GM03348 (cell line): ENCODE results near the gene FDCSP.
"Not testable (repeated sequence)": the region's sequence is repeated elsewhere in the genome, so short reads cannot be mapped to it uniquely, and the experiment has no call there.

Source experiments
- DNase-seq: peaks from one replicate; pipeline ENCODE4 v3.0.0; 2012; ENCODE audit warnings: low spot score

The FDCSP gene

GRCh38 chr4:70239884-70240591, 14.1 kb downstream of the FDCSP start:
- no peak for DNase-seq

GRCh38 chr4:70242297-70242696, 16.4 kb downstream of the FDCSP start, which contains the start of gene CSN3:
Gene CSN3, plus strand, starts transcription at chr4:70242597. Its CDS starts 2,223 bp downstream, at chr4:70244820.
- not testable (repeated sequence) for DNase-seq

GRCh38 chr4:70243091-70243490, 17.2 kb downstream of the FDCSP start:
- no peak for DNase-seq

DNA sequence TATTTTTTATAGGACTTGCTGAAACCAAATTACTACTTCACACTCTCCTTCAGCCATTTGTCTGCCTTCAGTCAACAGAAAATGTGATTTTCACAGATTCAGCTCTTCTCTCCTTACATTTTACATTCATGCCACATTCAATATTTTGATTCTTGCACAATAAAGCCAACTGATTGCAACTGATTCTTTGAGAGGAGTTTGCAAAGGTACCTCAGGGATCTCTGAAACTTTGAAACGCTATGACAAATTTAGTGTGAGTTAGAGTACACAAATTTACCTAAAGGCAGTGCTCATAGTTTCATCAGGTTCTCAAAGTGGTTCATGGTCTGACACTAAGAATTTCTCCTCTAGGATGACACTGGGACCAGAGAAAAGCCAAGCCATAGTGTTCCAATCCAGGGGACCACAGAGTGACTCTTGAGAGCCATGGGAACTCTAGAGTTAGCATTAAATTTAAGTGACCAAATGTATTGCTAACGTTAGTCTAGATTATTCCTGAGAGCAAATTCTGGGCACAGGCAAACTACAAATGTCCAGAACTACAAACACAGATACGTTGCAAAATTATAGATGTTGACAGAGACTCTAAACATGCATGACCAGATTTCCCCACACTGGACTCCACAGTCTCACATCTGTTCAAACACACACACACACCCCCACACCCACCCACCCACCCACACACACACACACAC, 25.5 kb downstream of the FDCSP start:
- no peak for DNase-seq

- DNase-seq: no peak
Observed at GRCh38 chr4:70251945-70252277, 26.0 kb downstream of the FDCSP start.

DNA sequence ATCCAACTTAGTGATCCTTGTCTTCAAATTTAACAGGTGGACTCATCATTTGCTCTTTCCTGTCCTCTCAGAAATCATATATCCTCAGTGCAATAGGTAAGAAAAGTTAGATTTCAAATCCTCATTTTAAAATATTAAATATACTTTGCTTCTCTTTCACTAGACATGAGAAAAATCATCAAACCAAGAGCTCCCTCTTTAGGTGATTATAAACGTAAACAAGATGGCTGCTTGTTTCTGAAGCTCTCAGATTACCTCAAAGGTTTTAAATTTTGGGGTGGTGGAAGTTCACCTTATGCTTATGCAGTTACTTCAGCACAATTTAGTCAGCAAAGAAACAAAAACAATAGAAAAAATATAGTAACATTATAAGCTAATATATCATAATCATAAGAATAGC, 43.8 kb downstream of the FDCSP start:
- no peak for DNase-seq

DNA sequence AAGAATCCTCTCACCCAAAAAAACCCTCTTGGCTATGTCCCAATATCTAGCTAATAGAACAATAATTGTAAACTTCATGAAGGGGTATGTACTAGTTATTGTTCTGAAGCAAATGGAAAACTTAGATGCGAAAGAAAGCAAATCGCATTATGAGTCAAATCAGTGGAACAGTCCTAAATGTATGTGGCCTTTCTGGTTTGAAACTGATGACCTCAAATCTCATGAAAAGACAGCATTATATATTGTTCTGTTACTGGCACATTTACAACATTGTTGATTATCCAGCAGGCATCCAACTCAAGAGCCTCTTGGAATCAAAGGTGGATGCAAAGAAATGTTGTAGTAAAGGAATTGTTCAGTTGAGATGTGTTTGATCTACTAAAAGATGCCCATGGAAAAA, 51.2 kb downstream of the FDCSP start:
- DNase-seq: no peak

- no peak for DNase-seq
Observed at GRCh38 chr4:70280567-70280966, 54.6 kb downstream of the FDCSP start.
